GM18502 (cell line): ENCODE results near the gene LAPTM5.

Experiments used
- ATAC-seq: cut with Tn5 transposase; IDR thresholded peaks from one replicate; pipeline ENCODE4 v1.9.1; 2021; ENCODE audit warnings: mild to moderate bottlenecking; ENCODE audit not compliant: unreplicated experiment, poor library complexity

LAPTM5 gene

DNA sequence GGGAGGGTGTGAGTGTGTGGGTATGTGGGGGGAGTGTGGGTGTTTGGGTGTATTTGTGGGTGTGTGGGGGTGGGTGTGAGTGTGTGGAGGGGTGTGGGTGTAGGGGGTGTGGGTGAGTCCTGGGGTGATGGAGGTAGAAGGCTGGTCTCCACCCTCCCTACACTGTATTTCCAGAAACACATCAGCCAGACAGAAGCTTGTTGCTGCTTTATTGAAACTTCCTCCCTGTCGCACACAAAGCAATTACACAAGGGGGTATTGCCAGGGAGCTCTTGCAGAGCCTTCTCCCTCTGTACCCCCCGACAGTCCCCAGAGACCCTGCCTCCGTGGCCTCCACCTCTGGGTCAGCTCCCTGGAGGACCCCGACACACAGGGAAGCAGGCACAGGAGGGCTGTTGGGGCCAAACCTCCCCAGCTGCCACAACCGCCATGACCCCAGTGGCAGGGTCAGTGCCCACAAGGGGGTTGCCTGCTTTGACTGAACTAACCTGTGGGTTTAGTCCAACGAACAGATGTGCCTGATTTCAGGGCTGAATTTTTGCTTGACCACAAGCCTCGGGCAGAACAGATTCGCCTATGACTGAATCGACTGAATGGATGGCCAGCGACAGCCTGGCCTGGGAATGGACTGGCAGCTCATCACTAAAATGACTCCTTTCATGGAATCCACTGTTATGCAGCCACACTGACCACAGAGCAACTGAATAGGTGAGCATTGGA lies 25.1 kb downstream of the LAPTM5 start:
- ATAC-seq, result no peak

DNA sequence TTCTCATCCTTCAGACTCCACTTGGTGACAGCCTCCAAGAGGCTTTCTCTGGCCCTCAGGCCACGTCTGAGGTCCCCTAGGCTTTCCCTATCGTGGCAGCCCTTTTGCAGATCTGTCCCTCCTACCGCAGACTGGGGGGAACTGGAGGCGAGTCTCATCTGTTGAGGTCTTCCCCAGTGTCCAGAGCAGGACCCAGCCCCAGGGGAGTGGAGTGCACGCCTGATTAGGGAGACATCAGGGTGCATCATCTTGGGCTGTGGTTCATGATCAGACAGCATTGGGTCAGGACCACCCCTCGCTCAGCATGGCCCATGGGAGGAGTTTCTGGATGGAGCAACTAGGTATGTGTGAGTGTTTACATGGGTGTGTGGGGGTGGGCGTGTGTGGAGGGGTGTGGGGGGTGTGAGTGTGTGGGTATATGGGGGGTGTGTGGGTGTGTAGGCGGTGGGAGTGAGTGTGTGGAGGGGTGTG lies 25.7 kb downstream of the LAPTM5 start:
- no peak for ATAC-seq

- no peak for ATAC-seq
Measured at GRCh38 chr1:30731109-30731805, 26.3 kb downstream of the LAPTM5 start.

DNA sequence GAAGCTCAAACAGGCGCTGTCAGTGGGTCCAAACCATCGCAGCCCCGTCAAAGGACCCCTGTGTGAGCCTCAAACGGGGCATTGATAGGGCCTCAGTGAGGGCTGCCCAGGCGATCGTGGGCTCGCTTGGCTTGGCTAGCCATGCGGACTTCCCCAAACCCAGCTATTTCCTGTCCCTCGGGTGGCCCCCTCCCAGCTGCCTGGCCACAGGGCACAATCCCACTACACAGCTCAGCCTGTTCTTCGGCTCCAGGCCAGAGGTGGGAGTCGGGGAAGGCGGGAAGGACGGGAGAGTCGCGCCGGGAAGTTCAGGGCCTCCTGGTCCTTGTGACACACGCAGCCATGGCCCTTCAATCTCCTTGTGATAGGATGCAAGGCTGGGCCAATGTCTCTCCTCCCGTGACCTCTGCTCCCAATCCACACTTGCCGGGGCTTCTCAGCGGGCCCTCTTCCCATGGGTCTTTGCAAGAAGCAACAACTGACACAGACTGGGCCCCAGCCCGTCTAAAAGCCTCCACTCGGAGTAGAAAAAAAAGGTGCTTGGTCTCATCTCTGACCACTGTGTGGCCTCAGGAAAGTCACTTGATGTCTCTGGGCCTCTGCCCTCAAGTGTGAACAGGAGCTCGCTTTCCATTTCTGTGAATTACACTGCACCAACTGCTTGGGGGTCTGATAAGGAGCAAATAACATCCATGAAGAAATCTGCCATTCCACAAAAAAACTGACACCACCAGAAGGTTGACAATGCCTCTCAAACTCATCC lies 27.0 kb downstream of the LAPTM5 start:
- ATAC-seq, result no peak

GRCh38 chr1:30729901-30730300 lies 27.7 kb downstream of the LAPTM5 start:
- no peak for ATAC-seq

- ATAC-seq, result no peak
Measured at GRCh38 chr1:30728832-30729638, 28.5 kb downstream of the LAPTM5 start.

GRCh38 chr1:30728340-30728739 lies 29.2 kb downstream of the LAPTM5 start:
- no peak for ATAC-seq

- ATAC-seq, result no peak
Measured at GRCh38 chr1:30727824-30728223, 29.8 kb downstream of the LAPTM5 start.

- no peak for ATAC-seq
Measured at GRCh38 chr1:30726773-30727684, 30.5 kb downstream of the LAPTM5 start.

DNA sequence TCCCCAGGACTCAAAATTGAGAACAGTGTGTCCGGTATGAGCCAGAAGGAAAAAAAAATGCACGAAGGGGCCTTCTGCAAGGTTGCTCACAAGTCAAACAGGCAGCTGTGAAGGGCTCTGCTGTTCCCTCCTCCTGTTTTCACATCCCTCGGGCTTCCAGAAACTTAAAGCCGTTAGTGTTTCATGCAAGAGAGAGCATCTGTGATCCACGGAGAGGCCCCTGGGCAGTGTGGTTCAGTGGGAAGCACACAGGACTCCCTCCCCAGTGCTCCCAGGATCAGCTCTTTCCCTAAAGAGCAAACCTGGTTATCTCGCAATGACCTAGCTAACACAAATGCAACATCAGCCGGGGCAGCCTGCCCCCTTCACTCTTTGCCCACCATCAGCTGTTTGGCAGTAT lies 31.3 kb downstream of the LAPTM5 start:
- no peak for ATAC-seq

DNA sequence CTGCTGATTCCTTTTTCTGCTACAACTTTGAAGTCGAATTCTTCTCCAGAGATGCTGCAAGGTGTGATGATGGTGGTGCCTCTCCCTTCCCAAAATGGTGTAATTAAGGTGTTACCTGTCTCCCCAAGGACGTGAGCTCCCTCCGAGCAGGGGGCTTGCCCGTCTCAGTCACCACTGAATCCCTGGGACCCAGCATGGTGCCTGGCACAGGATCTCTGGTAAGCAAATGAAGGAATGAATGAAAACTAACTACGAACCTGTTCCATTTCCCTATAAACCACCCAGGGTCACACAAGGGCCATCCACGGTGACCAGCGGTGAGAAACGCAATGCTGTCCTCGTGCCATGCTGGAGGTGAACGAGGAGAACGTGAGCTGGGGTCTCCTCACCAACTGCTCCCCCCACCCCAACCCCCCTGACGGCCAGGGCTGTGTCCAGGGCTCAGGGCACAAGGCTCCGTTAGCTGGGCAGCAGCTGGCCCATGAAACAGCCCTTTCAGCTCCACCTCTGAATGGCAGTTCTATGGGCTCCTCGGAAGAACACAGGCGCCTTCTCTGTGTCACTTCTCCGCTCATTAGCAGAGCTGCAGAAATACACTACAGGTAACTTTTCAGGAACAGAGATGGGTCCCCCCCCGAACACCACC lies 32.0 kb downstream of the LAPTM5 start:
- no peak for ATAC-seq

DNA sequence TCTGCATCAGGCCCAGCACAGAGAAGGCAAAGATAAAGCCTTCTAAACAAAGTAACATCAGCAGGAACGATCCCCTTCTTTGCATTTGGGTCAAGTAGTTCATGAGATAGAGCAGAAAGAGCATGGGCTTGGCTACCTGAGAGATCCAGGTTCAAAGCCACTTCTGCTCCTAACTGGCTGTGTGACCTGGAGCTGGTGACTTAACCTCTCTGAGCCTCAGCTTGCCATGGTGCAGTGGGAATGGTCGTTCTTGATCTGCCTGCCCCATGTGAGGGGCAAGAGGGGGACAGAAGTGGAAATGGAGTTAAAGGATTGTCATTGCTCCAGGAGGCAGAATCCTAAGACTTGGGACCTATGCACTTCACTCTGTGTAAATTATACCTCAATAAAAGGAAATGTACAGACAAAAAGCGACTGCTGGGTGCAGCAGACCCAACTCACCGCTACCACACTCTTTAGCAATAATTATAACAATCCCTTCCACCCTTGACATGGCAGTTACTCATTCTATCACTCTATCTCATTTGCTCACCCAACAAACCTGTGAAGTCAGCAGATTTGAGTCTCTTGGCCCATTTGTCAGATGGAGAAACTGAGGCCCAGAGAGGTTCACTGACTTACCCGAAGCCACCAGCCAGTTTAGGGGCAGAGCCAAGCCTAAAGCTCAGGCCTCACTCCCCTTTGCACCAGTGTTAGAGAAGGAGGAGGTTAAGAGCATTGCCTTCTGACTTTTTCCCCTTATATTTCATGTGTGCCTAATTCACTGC lies 32.7 kb downstream of the LAPTM5 start:
- ATAC-seq, result no peak

DNA sequence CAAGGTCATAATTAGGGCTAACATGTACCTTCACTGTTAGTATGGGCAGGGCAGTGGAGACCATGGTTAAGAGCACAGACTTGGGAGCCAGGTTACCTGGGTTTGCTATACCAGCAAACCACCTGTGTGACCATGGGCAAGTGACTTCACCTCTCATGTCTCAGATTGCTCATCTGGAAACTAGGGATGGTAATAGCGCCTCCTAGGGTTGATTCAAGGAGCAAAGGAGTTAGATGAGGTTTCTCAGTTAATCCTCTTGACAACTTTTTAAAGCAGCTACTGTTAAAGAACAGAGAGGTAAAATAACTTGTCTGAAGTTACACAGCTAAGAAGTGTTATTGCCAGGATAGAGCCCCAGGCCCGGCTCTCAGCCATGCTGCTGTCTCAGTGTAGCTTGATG lies 33.4 kb downstream of the LAPTM5 start:
- no peak for ATAC-seq

GRCh38 chr1:30723331-30723755 lies 34.2 kb downstream of the LAPTM5 start, which contains the start of gene MATN1:
MATN1 (minus strand) TSS chr1:30723585; CDS start chr1:30723551, 34 bp downstream.
- no peak for ATAC-seq

DNA sequence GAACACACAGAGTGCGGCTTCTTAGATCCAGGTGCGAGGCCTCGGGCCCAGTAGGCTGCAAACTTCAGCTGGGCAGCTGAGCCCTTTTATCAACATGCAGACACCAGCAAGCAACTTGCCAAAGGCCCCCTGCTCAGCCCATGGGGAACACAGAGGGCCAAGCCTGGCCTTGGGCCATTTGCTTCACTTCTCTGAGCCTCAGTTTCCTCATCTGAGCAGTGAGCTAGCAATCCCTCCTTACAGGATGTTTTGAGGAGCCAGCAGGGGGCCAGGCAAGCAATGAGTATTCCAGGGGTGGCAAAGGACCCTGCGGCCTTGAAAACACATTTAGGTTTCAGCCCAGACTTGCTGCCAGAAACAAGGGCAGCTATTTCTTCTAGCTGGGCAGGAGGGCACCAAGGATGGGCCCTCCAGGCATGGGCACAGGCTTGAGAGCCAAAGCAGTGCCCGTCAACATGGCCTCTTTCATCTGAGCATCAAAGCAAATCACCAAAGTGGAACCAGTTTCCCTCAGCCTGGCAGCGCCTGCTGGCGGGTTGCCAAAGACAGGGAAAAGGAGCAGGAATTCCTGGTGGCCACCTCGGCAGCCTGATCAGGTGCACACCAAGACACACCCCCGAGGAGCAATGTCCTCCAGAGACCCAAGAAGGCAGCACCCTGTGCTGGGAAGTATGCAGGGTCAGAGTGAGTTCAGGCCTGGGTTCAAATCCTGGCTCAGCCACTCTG lies 35.6 kb downstream of the LAPTM5 start:
- no peak for ATAC-seq

GRCh38 chr1:30721341-30721793 lies 36.2 kb downstream of the LAPTM5 start:
- ATAC-seq, result no peak
